CD4-positive, alpha-beta T cell (primary cell): Measurements from ENCODE around the gene MRPL38. TPM values are rescaled to one million over a fixed set of nuclear protein-coding genes. Genes with fewer than 3 reads are reported as not detected.
"Not testable (repeated sequence)": the region's sequence is repeated elsewhere in the genome, so short reads cannot be mapped to it uniquely, and the experiment has no call there.

ENCODE experiments used
- ATAC-seq: fragments of 200-7000 bp; cut with Tn5 transposase; one replicate; pipeline ENCODE4 v1.10.0; 2022; ENCODE audit warnings: mild to moderate bottlenecking; ENCODE audit not compliant: poor library complexity
- CTCF ChIA-PET: fragments of 350-600 bp; sonication (Branson Sonifier 250); formaldehyde crosslinking; loops from one replicate; lab custom pipeline; 2021; ENCODE audit warnings: antibody characterized with exemption, inconsistent platforms; lab: Charles Lee
- POLR2A ChIA-PET: fragments of 350-600 bp; sonication (Branson Sonifier 250); formaldehyde crosslinking; loops from one replicate; lab custom pipeline; 2021; ENCODE audit warnings: antibody characterized with exemption, inconsistent platforms; lab: Charles Lee
- DNase-seq, 14 experiments: peaks; one replicate each; pipeline ENCODE4 v3.0.0-alpha.2; 2013 to 2020; ENCODE audit warnings: mixed read lengths in 2 of 14
- H3K27ac ChIP-seq, 2 donors: one replicate each; pipeline versions ENCODE4 v1.5.1 to v1.7.0; 2013; ENCODE audit warnings: low read length in 2 of 2, low read depth in 1 of 2, mild to moderate bottlenecking in 1 of 2
- H3K27me3 ChIP-seq, 2 experiments: 1 replicate in 1 of 2; 2 replicates in 1 of 2; pipeline versions ENCODE4 v1.6.1 to v1.7.0; 2013; ENCODE audit warnings: low read length in 2 of 2, control low read depth in 1 of 2, mild to moderate bottlenecking in 1 of 2, moderate library complexity in 1 of 2; ENCODE audit not compliant: insufficient read depth in 2 of 2, control insufficient read depth in 1 of 2
- H3K36me3 ChIP-seq: one replicate; pipeline ENCODE4 v1.6.1; 2013; ENCODE audit warnings: low read length, control low read depth; ENCODE audit not compliant: insufficient read depth
- H3K4me1 ChIP-seq: one replicate; pipeline ENCODE4 v1.6.1; 2013; ENCODE audit warnings: low read length, control low read depth; ENCODE audit not compliant: insufficient read depth
- H3K4me3 ChIP-seq: one replicate; pipeline ENCODE4 v1.5.1; 2013; ENCODE audit warnings: mild to moderate bottlenecking, low read length, moderate library complexity
- H3K9me3 ChIP-seq, 2 experiments: 1 replicate in 1 of 2; 2 replicates in 1 of 2; pipeline versions ENCODE4 v1.6.1 to v1.7.0; 2013; ENCODE audit warnings: low read length in 2 of 2, mild to moderate bottlenecking in 2 of 2, control low read depth in 1 of 2, moderate library complexity in 1 of 2; ENCODE audit not compliant: control insufficient read depth in 1 of 2, insufficient read depth in 1 of 2
- H3K27ac Mint-ChIP-seq: one replicate; pipeline ENCODE4 v1.8.0; 2020; ENCODE audit warnings: mixed read lengths
- H3K27me3 Mint-ChIP-seq: one replicate; pipeline ENCODE4 v1.8.0; 2021; ENCODE audit warnings: mixed read lengths
- H3K36me3 Mint-ChIP-seq: one replicate; pipeline ENCODE4 v1.8.0; 2021; ENCODE audit warnings: low read depth, mixed read lengths
- H3K4me1 Mint-ChIP-seq: one replicate; pipeline ENCODE4 v1.8.0; 2021; ENCODE audit warnings: low read depth, mixed read lengths
- H3K4me3 Mint-ChIP-seq: one replicate; pipeline ENCODE4 v1.8.0; 2020; ENCODE audit warnings: mild to moderate bottlenecking, mixed read lengths
- H3K9me3 Mint-ChIP-seq: one replicate; pipeline ENCODE4 v1.8.0; 2020; ENCODE audit warnings: mixed read lengths
- intact Hi-C, 2 experiments: fragments of 100-400 bp; cut with DNase I in 1 of 2; cut with micrococcal nuclease in 1 of 2; formaldehyde crosslinking; loops; one replicate each; pipeline versions ENCODE4 v1.15.1 to v1.9.0; 2023 to 2025; cut with DNase I, micrococcal nuclease
- total RNA-seq, 174 experiments: library from RNA in 2 of 174; stranded (reverse) in 2 of 174; gene quantifications; one replicate each; pipeline ENCODE4 v1.2.3 and lab custom pipeline; 2021 to 2026
- TF ChIP-seq, protein P1 (sequence below): fragments of 200-600 bp; IDR thresholded peaks from one replicate; pipeline ENCODE4 v1.8.0; 2022; ENCODE audit warnings: antibody characterized with exemption, mild to moderate bottlenecking

The MRPL38 gene
- total RNA-seq, 2 experiments from 2014 or later, result 146 to 147 TPM

DNA sequence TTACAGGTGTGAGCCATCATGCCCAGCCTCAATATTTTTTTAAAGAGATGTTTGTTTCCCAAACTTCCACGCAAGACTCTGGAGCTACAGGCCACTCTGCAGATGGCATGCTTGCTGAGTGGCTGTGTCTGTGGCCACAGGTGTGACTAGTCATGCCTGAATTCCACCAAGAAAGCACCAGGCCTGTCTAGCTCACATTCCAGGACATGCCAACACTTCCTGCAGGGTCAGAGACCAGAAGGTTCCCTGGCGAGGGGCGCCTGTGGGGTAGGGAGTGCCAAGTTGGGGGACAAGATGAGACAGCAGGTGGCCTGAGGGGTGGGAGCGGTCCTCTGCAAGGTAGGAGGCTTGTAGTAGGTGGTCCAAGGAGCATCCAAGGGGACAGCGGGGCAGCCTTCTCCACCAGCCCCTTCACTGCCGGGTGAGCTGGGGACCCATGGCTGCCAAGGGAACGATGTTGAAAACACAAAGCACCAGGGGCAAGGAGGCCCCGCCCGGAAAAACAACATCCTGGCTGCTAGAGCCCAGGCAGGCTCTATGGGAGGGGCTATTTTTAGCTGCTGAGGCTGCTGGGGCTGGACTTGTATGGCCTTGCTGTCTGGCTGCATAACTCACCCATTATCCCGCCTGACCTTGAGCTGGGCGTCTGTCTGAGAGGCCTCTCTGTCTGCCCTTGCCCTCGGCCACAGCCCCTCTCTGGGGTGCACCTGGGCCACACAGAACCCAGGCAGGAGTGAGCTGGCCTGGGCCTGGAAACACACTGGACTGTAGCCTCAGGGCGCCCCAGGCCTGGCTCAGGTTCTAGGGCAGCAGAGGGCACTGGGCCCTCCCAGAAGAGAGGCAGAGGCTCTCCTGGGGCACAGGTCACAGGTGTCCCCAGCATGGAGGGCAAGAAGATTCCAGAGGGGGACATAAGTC is 32.0 kb downstream of the MRPL38 start:
- H3K9me3 Mint-ChIP-seq, result no peaks in the 10 kb centered on the region
- DNase-seq (peak; percentile 56 to 87 (median 68)), ATAC-seq (peak; percentile 65)
- H3K4me1 Mint-ChIP-seq, result peaks cover 47% of the 10 kb centered on the region
- peaks cover 48% of the 10 kb centered on the region for H3K4me1 ChIP-seq
- ChIA-PET CTCF (interaction anchor here (0.9 to 1.9 kb wide), 4 partner anchors 11 to 119 kb away, joined by 3 to 8 read pairs (median 4); partner anchors contain the start of gene WBP2), POLR2A (interaction anchor here (0.8 to 10.9 kb wide), 12 partner anchors 8 to 98 kb away, joined by 3 to 230 read pairs (median 4); partner anchors contain the start of genes TRIM65, UNK and WBP2)
- TF ChIP-seq, protein P1, sequence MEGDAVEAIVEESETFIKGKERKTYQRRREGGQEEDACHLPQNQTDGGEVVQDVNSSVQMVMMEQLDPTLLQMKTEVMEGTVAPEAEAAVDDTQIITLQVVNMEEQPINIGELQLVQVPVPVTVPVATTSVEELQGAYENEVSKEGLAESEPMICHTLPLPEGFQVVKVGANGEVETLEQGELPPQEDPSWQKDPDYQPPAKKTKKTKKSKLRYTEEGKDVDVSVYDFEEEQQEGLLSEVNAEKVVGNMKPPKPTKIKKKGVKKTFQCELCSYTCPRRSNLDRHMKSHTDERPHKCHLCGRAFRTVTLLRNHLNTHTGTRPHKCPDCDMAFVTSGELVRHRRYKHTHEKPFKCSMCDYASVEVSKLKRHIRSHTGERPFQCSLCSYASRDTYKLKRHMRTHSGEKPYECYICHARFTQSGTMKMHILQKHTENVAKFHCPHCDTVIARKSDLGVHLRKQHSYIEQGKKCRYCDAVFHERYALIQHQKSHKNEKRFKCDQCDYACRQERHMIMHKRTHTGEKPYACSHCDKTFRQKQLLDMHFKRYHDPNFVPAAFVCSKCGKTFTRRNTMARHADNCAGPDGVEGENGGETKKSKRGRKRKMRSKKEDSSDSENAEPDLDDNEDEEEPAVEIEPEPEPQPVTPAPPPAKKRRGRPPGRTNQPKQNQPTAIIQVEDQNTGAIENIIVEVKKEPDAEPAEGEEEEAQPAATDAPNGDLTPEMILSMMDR, result no peak
- peak overlapping the region; percentile 69 to 81 for H3K27ac ChIP-seq
- H3K36me3 Mint-ChIP-seq, result peaks cover 5% of the 10 kb centered on the region
- H3K4me3 ChIP-seq, result no peak overlapping the region
- peak overlapping the region; percentile 58 for H3K4me3 Mint-ChIP-seq
- H3K27me3 Mint-ChIP-seq, result no peaks in the 10 kb centered on the region
- no peaks in the 10 kb centered on the region for H3K9me3 ChIP-seq
- intact Hi-C loops, result no loop called here
- no peaks in the 10 kb centered on the region for H3K27me3 ChIP-seq
- H3K36me3 ChIP-seq, result peaks cover 6% of the 10 kb centered on the region
- H3K27ac Mint-ChIP-seq, result peak overlapping the region; percentile 90

DNA sequence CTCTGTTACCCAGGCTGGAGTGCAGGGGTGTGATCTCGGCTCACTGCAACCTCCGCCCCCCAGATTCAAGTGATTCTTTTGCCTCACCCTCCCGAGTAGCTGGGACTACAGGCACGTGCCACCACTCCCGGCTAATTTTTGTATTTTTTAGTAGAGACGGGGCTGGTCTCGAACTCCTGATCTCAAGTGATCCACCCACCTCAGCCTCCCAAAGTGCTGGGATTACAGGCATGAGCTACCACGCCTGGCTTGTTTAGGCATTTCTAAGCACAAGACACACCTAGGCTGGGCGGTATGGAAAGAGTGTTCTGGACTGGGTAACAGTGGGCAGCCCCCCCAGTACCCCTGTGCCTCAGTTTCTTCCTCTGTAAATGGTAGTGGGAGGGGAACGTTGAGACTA is 34.5 kb downstream of the MRPL38 start:
- H3K36me3 Mint-ChIP-seq, DNase-seq, H3K4me3 ChIP-seq, H3K27ac Mint-ChIP-seq, H3K36me3 ChIP-seq, H3K9me3 ChIP-seq, intact Hi-C loops, CTCF ChIA-PET, H3K9me3 Mint-ChIP-seq, POLR2A ChIA-PET, H3K4me3 Mint-ChIP-seq, H3K27me3 Mint-ChIP-seq, H3K27me3 ChIP-seq, H3K27ac ChIP-seq, ATAC-seq: not testable (repeated sequence)
- peaks cover 26% of the 10 kb centered on the region for H3K4me1 ChIP-seq
- peaks cover 31% of the 10 kb centered on the region for H3K4me1 Mint-ChIP-seq

DNA sequence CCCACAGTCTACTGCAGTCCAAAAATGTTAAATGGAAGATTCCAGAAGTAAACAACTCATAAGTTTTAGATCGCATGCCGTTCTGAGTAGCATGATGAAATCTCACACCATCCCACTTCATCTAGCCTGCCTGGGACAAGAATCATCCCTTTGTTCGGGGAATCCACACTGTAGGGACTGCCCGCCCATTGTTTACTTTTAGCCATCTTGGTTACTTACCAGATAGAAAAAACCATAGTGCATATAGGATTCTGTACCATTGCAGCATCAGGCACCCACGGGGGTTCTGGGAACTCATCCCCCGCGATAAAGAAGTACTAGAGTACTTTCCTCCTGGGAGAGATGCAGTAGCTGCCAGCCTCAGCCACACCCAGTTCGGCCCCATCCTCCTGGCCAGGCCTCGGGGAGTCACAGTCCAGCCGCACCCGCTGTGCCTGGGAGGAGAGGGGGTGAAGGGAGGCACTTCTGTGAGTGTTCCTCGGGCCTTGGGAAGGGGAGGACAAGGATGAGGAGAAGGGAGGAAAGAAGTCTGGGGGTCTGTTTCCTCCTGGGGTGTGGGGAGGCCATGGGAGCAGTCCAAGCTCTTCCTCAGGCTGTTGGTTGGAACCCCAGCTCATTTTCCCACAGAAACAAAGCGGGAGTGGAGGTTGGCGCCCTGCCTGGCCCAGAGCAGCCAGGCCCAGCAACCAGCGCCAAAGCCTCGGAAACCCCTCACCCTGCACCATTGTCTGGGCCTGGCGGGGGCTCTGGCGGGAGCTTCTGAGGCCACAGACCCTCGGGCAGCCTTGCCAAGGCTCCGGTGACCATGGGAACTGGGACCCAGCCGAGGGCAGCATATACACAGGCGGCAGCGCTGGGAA is 35.2 kb downstream of the MRPL38 start:
- no peak overlapping the region for H3K4me3 ChIP-seq
- Mint-ChIP-seq H3K4me3 (no peak overlapping the region), H3K4me1 (peaks cover 38% of the 10 kb centered on the region), H3K9me3 (no peaks in the 10 kb centered on the region), H3K36me3 (no peaks in the 10 kb centered on the region), H3K27me3 (no peaks in the 10 kb centered on the region), H3K27ac (no peak overlapping the region)
- ATAC-seq, result no peak
- DNase-seq, result no peak
- intact Hi-C loops, result no loop called here
- H3K36me3 ChIP-seq, result peaks cover 5% of the 10 kb centered on the region
- no peak overlapping the region for H3K27ac ChIP-seq
- no peaks in the 10 kb centered on the region for H3K27me3 ChIP-seq
- CTCF ChIA-PET, result interaction anchor here (0.7 kb wide), 1 partner anchor 82 kb away, joined by 3 read pairs; no protein-coding TSS in a partner anchor
- H3K9me3 ChIP-seq, result no peaks in the 10 kb centered on the region
- POLR2A ChIA-PET, result interaction anchor here (0.8 kb wide), 1 partner anchor 14 kb away, joined by 5 read pairs; the partner anchor contains the start of gene WBP2
- H3K4me1 ChIP-seq, result peaks cover 28% of the 10 kb centered on the region
- TF ChIP-seq, protein P1, result no peak

DNA sequence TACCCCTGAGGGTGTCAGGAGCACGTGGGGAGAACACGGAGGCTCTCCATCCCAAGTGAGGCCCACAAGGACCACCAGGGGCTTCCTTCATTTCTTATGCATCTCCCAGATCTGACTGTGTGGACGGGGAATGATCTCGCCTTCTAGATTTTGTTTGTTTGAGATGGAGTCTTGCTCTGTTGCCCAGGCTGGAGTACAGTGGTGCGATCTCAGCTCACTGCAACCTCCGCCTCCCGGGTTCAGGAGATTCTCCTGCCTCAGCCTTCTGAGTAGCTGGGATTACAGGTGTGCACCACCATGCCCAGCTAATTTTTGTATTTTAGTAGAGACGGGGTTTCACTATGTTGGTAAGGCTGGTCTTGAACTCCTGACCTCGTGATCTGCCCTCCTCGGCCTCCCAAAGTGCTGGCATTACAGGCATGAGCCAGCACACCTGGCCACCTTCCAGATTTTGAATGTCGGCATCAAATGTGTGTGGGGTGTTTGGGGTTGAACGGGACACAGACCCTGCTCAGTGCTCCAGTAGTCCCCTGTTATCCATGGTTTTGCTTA is 35.9 kb downstream of the MRPL38 start:
- H3K36me3 Mint-ChIP-seq, POLR2A ChIA-PET, ATAC-seq, H3K9me3 ChIP-seq, H3K4me3 Mint-ChIP-seq, CTCF ChIA-PET, H3K27ac Mint-ChIP-seq, H3K9me3 Mint-ChIP-seq, H3K27me3 ChIP-seq, H3K27ac ChIP-seq, H3K27me3 Mint-ChIP-seq, DNase-seq, H3K36me3 ChIP-seq, intact Hi-C loops, H3K4me3 ChIP-seq: not testable (repeated sequence)
- H3K4me1 Mint-ChIP-seq, result peaks cover 42% of the 10 kb centered on the region
- H3K4me1 ChIP-seq, result peaks cover 34% of the 10 kb centered on the region
